HepG2 (cell line): ENCODE measurements around the gene DNTTIP2. TPM values are rescaled to one million over a fixed set of nuclear protein-coding genes. Genes with fewer than 3 reads are reported as not detected.

Experiments
- HNRNPUL1 ChIP-seq: fragments of 200-400 bp; formaldehyde crosslinking; IDR thresholded peaks from 2 replicates; pipeline ENCODE4 v1.6.1; 2017; ENCODE audit warnings: low read depth, mild to moderate bottlenecking, low read length, moderate library complexity
- KDM5B ChIP-seq: sonication (generic); formaldehyde crosslinking; IDR thresholded peaks from 2 replicates; pipeline ENCODE4 v1.4.0; 2020; ENCODE audit warnings: missing genetic modification reagents, mild to moderate bottlenecking, borderline replicate concordance
- MAFK ChIP-seq, 2 experiments: IDR thresholded peaks in 1 of 2; conservative IDR thresholded peaks in 1 of 2; 2 replicates each; pipeline ENCODE4 v1.6.1; 2011; ENCODE audit warnings: improper control_type of control experiment in 2 of 2, low read length in 2 of 2
- NCOA1 ChIP-seq: sonication (generic); formaldehyde crosslinking; IDR thresholded peaks from 2 replicates; pipeline ENCODE4 v1.9.0; 2021; ENCODE audit warnings: missing genetic modification reagents
- NKX3-1 ChIP-seq: sonication (generic); formaldehyde crosslinking; IDR thresholded peaks from 2 replicates; pipeline ENCODE4 v1.5.0; 2020; ENCODE audit warnings: missing genetic modification reagents
- PHF20 ChIP-seq: sonication (generic); formaldehyde crosslinking; IDR thresholded peaks from 2 replicates; pipeline ENCODE4 v1.5.0; 2020; ENCODE audit warnings: mild to moderate bottlenecking, missing genetic modification reagents
- SNRNP70 ChIP-seq: fragments of 200-400 bp; formaldehyde crosslinking; IDR thresholded peaks from 2 replicates; pipeline ENCODE4 v1.6.1; 2017; ENCODE audit warnings: mild to moderate bottlenecking, low read depth, low read length, moderate library complexity
- SRSF9 ChIP-seq: fragments of 200-400 bp; formaldehyde crosslinking; IDR thresholded peaks from 2 replicates; pipeline ENCODE4 v1.6.1; 2018; ENCODE audit warnings: borderline replicate concordance, mild to moderate bottlenecking, low read depth, low read length; ENCODE audit not compliant: insufficient read depth, poor library complexity, severe bottlenecking
- TEAD2 ChIP-seq: sonication (generic); formaldehyde crosslinking; IDR thresholded peaks from 2 replicates; pipeline ENCODE4 v1.9.0; 2021; ENCODE audit warnings: missing genetic modification reagents
- ZBTB42 ChIP-seq: sonication (generic); formaldehyde crosslinking; IDR thresholded peaks from 2 replicates; pipeline ENCODE4 v1.5.0; 2020; ENCODE audit warnings: mild to moderate bottlenecking, missing genetic modification reagents
- polyA plus RNA-seq, 8 experiments: library from polyadenylated mRNA; depleted of rRNA in 3 of 8; stranded (reverse) in 7 of 8; unstranded in 1 of 8; fragments of >200 nt; fragmentation: Illumina TruSeq in 4 of 8; extraction: Trizol in 4 of 8; gene quantifications; 2 replicates each; pipeline versions ENCODE4 v1.2.1 to v1.2.3, GENCODE V29; 2011 to 2016; ENCODE audit warnings: low read depth in 4 of 8, missing spikeins in 1 of 8, mixed read lengths in 1 of 8; ENCODE audit not compliant: insufficient read depth in 1 of 8
- total RNA-seq, 5 experiments: library from RNA; depleted of rRNA; stranded (reverse); fragments of >200 nt; fragmentation: Illumina TruSeq; extraction: Trizol; gene quantifications; 2 replicates each; pipeline ENCODE4 v1.2.3, GENCODE V29; 2016; ENCODE audit warnings: low read depth in 1 of 5
- TF ChIP-seq, protein P1 (sequence below): sonication (generic); formaldehyde crosslinking; IDR thresholded peaks from 2 replicates; pipeline ENCODE4 v1.4.0; 2020; ENCODE audit warnings: low read depth, missing genetic modification reagents
- TF ChIP-seq, protein P2 (sequence below): sonication (generic); formaldehyde crosslinking; IDR thresholded peaks from 2 replicates; pipeline ENCODE4 v1.8.1; 2023; ENCODE audit warnings: mild to moderate bottlenecking, missing genetic modification reagents
- TF ChIP-seq, protein P3 (sequence below): sonication (generic); formaldehyde crosslinking; IDR thresholded peaks from 2 replicates; pipeline ENCODE4 v1.4.0; 2020; ENCODE audit warnings: missing genetic modification reagents, low read depth, mild to moderate bottlenecking, borderline replicate concordance
- TF ChIP-seq, protein P4 (sequence below): sonication (generic); formaldehyde crosslinking; IDR thresholded peaks from 2 replicates; pipeline ENCODE4 v1.4.0; 2020; ENCODE audit warnings: mild to moderate bottlenecking, missing genetic modification reagents
- TF ChIP-seq, protein P5 (sequence below): sonication (generic); formaldehyde crosslinking; IDR thresholded peaks from 2 replicates; pipeline ENCODE4 v1.4.0; 2020; ENCODE audit warnings: missing genetic modification reagents

DNTTIP2 gene
- total and polyA plus RNA-seq, 2 of the 13 experiments (the other 11 are each of a cell fraction or from before 2014, with no cell fraction given), result 11.4 to 63.3 TPM

DNA sequence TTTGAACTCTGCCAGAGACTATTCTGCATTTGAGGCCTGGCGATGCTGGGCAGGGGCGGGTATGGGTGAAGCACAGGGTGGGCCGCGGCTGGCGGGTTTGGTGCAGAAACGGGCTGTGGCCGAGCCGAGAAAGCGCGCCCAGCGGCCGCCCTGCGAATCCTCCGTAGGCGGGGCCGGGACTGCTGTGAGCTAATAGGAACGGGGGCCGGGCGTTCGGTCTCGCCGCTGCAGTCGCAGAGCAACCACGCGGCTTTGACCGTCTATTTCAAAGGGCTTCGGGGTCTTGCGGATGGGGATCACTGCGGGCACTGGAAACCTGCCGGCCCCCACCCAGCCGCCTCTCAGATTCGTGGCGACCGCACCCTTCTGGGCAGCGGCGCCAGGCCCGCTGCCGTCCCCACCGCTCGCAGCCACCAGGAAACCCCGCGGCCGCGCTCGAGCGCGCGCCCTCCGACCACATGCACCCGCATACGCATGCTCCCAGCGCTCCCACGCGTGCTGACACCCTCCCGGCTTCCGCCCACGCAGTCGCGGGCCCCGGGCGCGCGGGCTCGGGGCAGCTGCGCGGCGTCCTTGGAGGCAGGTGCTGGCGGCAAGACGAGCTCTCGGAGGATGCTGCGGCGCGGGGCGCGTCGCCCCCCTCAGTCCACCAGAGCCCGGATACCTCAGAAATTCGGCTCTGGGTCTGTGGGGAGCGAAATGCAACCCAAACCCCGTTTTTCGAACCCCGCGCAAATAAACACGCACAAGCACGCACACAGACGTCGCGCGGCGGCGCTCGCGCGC, 32.6 kb downstream of the DNTTIP2 start (continued):
- TF ChIP-seq, protein P1, sequence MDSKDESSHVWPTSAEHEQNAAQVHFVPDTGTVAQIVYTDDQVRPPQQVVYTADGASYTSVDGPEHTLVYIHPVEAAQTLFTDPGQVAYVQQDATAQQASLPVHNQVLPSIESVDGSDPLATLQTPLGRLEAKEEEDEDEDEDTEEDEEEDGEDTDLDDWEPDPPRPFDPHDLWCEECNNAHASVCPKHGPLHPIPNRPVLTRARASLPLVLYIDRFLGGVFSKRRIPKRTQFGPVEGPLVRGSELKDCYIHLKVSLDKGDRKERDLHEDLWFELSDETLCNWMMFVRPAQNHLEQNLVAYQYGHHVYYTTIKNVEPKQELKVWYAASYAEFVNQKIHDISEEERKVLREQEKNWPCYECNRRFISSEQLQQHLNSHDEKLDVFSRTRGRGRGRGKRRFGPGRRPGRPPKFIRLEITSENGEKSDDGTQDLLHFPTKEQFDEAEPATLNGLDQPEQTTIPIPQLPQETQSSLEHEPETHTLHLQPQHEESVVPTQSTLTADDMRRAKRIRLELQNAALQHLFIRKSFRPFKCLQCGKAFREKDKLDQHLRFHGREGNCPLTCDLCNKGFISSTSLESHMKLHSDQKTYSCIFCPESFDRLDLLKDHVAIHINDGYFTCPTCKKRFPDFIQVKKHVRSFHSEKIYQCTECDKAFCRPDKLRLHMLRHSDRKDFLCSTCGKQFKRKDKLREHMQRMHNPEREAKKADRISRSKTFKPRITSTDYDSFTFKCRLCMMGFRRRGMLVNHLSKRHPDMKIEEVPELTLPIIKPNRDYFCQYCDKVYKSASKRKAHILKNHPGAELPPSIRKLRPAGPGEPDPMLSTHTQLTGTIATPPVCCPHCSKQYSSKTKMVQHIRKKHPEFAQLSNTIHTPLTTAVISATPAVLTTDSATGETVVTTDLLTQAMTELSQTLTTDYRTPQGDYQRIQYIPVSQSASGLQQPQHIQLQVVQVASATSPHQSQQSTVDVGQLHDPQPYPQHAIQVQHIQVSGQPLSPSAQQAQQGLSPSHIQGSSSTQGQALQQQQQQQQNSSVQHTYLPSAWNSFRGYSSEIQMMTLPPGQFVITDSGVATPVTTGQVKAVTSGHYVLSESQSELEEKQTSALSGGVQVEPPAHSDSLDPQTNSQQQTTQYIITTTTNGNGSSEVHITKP (CRISPR knock-in tag), result no peak
- TF ChIP-seq TEAD2 (CRISPR knock-in tag), result no peak
- TF ChIP-seq NCOA1, result no peak
- TF ChIP-seq SRSF9, result no peak
- TF ChIP-seq, protein P2, sequence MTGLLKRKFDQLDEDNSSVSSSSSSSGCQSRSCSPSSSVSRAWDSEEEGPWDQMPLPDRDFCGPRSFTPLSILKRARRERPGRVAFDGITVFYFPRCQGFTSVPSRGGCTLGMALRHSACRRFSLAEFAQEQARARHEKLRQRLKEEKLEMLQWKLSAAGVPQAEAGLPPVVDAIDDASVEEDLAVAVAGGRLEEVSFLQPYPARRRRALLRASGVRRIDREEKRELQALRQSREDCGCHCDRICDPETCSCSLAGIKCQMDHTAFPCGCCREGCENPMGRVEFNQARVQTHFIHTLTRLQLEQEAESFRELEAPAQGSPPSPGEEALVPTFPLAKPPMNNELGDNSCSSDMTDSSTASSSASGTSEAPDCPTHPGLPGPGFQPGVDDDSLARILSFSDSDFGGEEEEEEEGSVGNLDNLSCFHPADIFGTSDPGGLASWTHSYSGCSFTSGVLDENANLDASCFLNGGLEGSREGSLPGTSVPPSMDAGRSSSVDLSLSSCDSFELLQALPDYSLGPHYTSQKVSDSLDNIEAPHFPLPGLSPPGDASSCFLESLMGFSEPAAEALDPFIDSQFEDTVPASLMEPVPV (CRISPR knock-in tag), result peak; percentile 21; the same call in 1 of the 2 replicates
- no peak for TF ChIP-seq PHF20 (CRISPR knock-in tag)
- TF ChIP-seq ZBTB42 (CRISPR knock-in tag), result 0 out of 2 replicates have a peak, but pooled peaks have one; percentile 22
- peak; percentile 34; the same call in 1 of the 2 replicates for TF ChIP-seq HNRNPUL1
- TF ChIP-seq, protein P3, sequence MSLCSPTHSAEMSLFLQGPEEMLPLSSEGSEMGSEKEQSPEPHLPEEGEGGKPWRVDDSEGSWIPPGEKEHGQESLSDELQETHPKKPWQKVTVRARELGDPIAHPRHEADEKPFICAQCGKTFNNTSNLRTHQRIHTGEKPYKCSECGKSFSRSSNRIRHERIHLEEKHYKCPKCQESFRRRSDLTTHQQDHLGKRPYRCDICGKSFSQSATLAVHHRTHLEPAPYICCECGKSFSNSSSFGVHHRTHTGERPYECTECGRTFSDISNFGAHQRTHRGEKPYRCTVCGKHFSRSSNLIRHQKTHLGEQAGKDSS (CRISPR knock-in tag), result no peak
- TF ChIP-seq NKX3-1 (CRISPR knock-in tag), result peak; percentile 81
- TF ChIP-seq, protein P4, sequence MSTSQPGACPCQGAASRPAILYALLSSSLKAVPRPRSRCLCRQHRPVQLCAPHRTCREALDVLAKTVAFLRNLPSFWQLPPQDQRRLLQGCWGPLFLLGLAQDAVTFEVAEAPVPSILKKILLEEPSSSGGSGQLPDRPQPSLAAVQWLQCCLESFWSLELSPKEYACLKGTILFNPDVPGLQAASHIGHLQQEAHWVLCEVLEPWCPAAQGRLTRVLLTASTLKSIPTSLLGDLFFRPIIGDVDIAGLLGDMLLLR (CRISPR knock-in tag), result no peak
- no peak; the same call in 1 of the 2 replicates for TF ChIP-seq KDM5B (CRISPR knock-in tag)
- no peak for TF ChIP-seq SNRNP70
- TF ChIP-seq, protein P5, sequence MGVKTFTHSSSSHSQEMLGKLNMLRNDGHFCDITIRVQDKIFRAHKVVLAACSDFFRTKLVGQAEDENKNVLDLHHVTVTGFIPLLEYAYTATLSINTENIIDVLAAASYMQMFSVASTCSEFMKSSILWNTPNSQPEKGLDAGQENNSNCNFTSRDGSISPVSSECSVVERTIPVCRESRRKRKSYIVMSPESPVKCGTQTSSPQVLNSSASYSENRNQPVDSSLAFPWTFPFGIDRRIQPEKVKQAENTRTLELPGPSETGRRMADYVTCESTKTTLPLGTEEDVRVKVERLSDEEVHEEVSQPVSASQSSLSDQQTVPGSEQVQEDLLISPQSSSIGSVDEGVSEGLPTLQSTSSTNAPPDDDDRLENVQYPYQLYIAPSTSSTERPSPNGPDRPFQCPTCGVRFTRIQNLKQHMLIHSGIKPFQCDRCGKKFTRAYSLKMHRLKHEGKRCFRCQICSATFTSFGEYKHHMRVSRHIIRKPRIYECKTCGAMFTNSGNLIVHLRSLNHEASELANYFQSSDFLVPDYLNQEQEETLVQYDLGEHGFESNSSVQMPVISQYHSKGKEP (CRISPR knock-in tag), result no peak
- no peak for TF ChIP-seq MAFK (conservative IDR thresholded peaks at IDR 0.05 in 1 of 2, IDR thresholded peaks at IDR 0.05 in 1 of 2; ENCODE audit: low read length in 2 of 2)
